ENCODE data around the gene ABCA2. TPM values are rescaled to one million over a fixed set of nuclear protein-coding genes. Genes with fewer than 3 reads are reported as not detected.

ABCA2 gene
- total RNA-seq, 2 donors from 2014 or later = 17.8 to 21.9 TPM

DNA sequence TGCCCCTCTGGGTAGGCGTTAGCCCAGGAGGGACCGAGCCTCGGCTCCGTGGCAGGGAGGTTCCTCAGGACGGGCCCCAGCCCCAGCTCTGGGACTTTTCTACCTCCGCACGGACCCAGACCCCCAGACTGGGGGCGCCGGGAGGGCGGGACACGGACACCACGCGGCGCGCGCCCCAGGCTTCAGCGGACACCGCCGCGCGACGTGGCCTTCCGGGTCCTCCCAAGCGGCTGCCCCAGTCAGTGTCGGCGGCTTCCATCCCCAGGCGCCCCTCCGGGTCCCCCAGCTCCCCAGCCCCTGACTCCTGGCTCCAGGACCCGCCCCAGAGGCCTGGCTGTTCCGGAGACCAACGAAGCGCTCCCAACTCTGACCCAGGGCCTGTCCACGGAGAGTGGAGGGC, 42.2 kb downstream of the ABCA2 start:
- H3K9me3 Mint-ChIP-seq = no peaks in the 10 kb centered on the region
- ATAC-seq (no peak), DNase-seq (ENCODE audit: low spot score in 2 of 2) (no peak)
- H3K36me3 Mint-ChIP-seq = peaks cover 0 to 6% of the 10 kb centered on the region in 2 donors
- H3K27ac Mint-ChIP-seq = no peak overlapping the region

DNA sequence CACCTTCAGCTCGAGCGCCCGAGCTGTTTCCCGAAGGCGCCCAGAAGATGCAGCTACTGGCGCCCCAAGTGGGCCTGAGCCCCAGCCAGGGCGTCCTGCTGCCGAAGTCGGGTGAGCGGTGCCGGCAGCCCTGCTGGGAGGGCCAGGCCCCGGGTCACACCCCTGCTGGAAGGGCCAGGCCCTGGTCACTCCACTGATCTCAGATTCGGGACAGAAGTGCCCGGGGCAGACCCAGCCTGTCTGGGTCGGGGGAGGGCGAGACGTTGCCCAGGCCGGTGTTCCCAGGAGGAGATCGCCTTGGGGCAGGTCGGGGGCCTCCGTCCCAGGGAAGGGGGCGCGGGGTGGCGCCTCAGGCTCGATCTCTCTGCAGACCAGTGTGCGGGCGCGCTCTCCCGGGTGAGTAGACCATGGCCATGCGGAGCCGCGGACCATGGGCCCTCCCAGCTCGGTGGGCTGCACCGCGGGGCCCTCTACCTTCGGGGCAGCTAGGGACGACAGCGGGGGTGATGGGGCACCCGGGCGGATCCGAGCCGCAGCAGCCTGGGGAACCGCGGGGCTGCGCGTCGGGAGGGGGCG, 42.9 kb downstream of the ABCA2 start:
- no peaks in the 10 kb centered on the region for H3K9me3 Mint-ChIP-seq
- H3K36me3 Mint-ChIP-seq = peaks cover 0 to 6% of the 10 kb centered on the region in 2 donors
- ATAC-seq (no peak), DNase-seq (ENCODE audit: low spot score in 2 of 2) (no peak)
- H3K27ac Mint-ChIP-seq = no peak overlapping the region

DNA sequence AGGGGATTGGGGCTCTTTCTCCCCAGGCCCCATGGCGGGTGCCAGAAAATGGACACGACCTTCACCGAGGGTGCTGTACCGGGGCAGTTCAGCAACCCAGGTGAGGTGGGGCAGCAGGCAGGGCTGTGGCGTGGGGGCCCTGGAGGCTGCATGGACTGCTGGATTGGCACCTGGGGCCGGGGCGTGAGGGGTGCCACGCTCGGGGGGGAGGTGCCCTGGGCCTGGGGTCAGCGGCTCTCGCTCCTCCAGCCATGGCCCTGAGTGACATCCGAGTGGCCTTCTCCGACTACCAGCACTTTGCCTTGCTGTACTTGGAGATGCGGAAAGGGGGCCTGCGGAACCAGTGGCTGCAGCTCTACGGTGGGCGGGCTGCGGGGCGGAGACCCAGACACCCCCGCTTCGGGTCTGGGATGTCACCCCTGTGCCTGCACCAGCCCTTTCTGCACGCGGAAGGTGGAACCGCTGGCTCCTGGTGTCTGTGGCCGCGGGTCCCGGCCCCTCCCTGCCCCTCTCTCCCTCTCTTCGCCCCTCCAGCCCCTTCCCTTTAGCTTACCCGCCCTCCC, 43.5 kb downstream of the ABCA2 start:
- no peaks in the 10 kb centered on the region for H3K9me3 Mint-ChIP-seq
- H3K36me3 Mint-ChIP-seq = peaks cover 0 to 6% of the 10 kb centered on the region in 2 donors
- no peak overlapping the region for H3K27ac Mint-ChIP-seq
- ATAC-seq (no peak), DNase-seq (ENCODE audit: low spot score in 2 of 2) (no peak)

DNA sequence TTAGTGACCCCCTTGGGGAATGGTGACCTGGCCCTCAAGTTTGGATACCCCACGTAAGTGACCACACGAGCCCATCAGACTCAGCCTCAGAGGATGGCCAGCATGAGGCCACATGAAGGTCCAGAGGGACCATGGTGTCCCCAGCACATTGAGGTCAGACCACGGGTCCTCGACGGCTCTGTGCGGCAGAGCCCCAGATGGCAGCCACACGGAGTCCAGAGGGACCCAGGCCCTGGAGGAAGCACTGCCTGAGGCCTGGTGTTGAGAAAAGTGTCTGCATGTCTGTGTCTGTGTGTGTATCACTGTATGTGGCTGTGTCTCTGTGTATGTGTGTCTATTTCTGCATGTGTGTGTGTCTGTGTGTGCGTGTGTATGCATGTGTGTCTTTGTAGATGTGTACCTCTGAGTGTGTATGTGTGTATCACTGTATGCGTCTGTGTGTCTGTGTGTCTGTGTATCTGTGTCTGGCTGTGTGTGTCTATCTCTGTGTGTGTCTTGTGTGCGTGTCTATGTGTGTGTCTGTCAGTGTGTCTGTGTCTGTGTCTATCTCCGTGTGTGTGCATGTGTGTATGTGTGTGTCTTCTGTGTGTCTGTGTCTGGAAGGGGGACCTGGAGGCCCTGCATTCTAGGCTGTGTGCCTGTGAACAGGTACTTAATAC, 44.3 kb downstream of the ABCA2 start:
- DNase-seq (ENCODE audit: low spot score in 2 of 2) (no peak), ATAC-seq (no peak)
- Mint-ChIP-seq H3K9me3 (no peaks in the 10 kb centered on the region), H3K36me3 (peaks cover 0 to 6% of the 10 kb centered on the region in 2 donors), H3K27ac (no peak overlapping the region)

DNA sequence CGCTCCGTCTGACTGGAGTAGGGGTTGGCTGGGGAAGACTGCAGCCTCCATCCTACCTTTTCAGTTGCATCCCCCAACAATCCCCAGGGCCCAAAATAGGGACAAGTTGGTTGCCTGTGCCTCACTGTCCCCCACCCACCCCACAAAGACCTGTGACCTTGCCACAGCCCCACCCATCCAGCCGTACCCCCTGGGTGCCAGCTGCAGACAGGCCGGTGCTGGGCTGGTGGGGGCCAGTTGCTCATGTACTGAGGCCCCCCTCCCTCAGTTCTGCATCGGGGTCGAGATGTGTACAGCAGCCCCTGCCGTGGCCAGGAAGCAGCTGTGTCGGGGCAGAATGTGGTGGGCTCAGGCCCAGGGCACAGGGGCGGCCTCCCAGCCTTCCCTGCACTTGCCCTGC, 44.9 kb downstream of the ABCA2 start:
- H3K9me3 Mint-ChIP-seq = no peaks in the 10 kb centered on the region
- no peak overlapping the region for H3K27ac Mint-ChIP-seq
- H3K36me3 Mint-ChIP-seq = peaks cover 0 to 6% of the 10 kb centered on the region in 2 donors
- ATAC-seq = no peak
- no peak for DNase-seq (ENCODE audit: low spot score in 2 of 2)

DNA sequence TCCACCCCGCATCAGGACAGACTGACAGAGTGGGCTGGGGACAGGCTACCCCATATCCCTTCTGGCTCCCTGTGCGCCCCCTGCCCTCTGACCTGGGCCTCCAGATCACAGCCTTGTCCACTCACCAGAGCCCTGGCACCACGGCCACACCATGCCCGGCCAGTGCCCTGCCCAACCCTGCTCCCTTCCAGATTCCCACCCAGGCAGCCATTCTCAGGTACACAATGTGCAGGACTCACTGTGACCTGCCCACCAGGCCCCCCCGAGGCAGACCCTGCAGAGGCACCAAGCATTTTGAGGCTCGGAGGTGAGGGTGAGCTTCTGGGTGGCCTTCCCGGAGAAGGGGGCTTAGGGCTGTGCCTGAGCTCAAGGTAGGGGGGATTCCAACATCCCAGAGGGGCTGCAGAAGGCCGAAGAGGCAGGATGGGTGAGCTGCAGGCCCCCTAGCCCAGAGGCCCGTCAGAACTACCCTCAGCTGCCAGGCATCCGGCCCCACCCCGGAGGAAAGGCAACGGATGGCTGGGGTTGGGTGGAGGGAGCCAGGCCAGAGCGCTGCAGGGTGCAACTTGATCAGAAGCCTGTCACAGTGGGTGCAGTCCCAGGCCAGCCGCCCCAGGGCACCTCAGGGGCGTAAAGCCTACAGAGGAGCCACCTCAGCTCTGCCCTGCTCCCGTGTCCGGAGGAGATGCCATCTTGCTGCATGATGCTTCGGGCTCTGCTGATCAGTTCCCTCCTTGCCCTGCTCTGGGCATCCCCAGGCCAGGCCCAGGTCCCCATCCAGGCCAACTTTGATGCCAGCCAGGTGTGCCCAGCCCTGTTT, 45.6 kb downstream of the ABCA2 start, which contains the start of gene LCNL1:
Gene LCNL1, plus strand, starts transcription at position 762 of the 820 bp plus-strand sequence. CDS start 594 bp downstream, outside the sequence.
- Mint-ChIP-seq H3K9me3 (no peaks in the 10 kb centered on the region), H3K27ac (no peak within 1 kb of the TSS), H3K36me3 (peaks cover 0 to 6% of the 10 kb centered on the region in 2 donors)
- DNase-seq (ENCODE audit: low spot score in 2 of 2) (no peak), ATAC-seq (no peak)

DNA sequence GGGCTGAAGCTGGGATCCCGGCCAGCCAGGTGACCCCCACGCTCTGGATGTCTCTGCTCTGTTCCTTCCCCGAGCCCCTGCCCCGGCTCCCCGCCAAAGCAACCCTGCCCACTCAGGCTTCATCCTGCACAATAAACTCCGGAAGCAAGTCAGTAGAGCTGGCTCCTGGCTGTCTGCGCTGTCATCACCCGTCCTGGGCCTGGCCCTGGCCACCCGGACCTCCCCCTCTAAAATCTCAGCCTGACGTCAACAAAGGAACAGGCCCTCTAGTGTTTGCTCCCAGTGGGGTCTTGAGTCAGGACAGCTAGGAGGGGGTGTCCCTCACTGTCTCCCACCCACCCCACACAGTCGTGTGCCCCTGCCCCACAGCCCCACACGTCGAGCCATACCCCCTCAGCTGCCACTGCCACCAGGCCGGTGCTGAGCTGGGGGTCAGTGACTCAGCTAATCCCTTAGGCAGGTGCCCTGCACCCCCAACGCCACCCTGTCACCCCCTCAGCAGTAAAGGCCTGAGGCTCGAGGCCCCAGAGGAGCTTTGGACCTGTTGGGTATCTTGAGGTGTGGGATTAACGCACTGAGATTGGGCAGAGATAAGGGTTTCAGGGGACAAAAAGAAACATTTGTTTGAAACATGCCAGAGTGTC, 46.3 kb downstream of the ABCA2 start:
- DNase-seq (ENCODE audit: low spot score in 2 of 2) (no peak), ATAC-seq (no peak)
- no peak overlapping the region for H3K27ac Mint-ChIP-seq
- no peaks in the 10 kb centered on the region for H3K9me3 Mint-ChIP-seq
- peaks cover 0 to 6% of the 10 kb centered on the region in 2 donors for H3K36me3 Mint-ChIP-seq

DNA sequence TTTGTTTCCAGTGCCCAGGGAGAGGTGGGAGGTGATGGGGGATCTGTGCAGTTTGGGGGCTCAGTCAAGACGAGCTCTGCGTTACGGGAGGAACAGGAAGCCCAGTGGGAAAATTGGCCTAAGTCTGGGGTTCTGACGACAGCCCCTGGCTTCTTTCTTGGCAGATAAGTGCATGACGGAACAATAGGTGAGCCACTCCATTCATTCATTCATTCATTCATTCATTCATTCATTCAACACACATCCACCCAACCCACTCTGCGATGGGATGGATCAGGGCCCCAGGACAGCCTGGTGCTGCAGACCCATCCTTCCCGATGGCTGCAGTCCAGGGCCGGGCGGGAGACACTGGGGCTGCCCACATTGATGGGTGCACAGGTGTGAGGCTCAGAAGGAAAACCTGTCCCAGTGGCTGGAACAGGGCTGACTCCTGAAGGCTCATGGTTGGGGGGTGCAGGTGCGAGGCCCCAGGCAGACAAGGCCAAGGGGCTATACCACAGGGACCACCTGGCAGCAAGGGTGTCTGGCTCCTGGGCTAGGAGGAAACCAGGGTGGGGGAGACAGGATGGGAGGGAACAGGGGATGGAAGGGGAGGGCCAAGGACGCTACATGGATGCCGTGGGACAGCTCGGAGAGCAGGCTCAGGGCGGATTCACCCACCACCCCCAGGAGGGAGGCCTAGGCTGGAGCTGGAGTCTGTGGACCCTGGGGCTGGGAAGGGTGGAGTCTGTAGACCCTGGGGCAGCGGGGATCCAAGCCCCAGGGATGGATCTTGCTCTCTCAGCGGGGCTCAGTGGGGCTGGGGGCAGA, 47.2 kb downstream of the ABCA2 start:
- H3K9me3 Mint-ChIP-seq = no peaks in the 10 kb centered on the region
- DNase-seq (ENCODE audit: low spot score in 2 of 2) = no peak
- H3K27ac Mint-ChIP-seq = no peak overlapping the region
- peaks cover 0 to 6% of the 10 kb centered on the region in 2 donors for H3K36me3 Mint-ChIP-seq
- ATAC-seq = no peak

DNA sequence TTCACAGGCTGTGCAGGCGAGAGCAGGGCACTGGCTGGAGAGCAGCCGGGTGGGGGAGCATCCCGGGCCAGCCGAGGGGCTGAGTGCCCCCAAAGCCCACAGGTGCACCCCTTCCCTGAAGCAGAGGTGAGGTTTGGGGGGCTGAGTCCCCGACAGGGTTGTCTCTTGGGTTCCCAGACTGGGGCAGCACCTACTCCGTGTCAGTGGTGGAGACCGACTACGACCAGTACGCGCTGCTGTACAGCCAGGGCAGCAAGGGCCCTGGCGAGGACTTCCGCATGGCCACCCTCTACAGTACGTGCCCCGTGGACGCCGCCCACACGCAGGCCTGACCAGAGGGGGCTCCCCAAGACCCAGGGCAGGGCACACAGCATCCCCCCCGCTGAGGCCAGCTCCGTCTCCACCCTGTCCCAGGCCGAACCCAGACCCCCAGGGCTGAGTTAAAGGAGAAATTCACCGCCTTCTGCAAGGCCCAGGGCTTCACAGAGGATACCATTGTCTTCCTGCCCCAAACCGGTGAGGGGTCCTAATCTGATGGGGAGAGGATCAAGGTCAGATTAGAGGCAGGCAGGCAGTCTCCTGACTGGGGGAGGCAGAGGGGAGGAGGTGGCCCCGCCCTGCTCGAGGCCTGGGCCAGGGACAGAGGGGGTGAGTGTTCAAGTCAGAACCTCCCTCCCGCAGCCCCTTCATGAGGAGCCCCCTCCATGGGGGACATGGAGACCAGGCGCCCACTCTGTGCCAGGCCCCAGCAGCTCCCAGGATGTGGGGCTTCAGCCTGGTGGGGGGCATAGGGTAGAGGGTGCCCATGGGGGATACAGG, 48.1 kb downstream of the ABCA2 start:
- ATAC-seq (no peak), DNase-seq (ENCODE audit: low spot score in 2 of 2) (no peak)
- Mint-ChIP-seq H3K27ac (no peak overlapping the region), H3K9me3 (no peaks in the 10 kb centered on the region), H3K36me3 (peaks cover 0 to 6% of the 10 kb centered on the region in 2 donors)

DNA sequence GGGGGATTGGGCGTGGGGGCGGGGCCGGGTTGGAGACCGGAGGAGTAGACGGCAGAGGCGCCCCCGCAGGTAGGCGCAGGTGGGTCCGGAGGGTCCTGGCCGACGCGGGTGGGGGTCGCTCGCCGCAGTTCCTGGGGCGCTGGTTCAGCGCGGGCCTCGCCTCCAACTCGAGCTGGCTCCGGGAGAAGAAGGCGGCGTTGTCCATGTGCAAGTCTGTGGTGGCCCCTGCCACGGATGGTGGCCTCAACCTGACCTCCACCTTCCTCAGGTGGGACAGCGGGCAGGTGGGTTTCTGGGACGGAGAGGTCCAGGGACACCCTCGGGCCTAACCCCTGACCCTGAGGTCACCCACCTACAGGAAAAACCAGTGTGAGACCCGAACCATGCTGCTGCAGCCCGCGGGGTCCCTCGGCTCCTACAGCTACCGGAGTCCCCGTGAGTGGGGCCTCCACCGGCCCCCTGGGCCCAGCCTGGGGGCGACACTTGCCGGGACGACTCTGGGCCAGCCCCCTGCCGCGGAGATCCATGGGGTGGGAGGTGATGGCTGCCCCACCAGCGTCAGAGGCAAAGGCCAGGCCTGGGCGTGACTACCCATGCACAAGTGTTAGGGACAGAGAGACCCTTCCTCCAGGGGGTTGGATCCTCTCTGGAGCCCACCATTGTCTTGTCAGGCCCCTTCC, 49.0 kb downstream of the ABCA2 start:
- peaks cover 0 to 4% of the 10 kb centered on the region in 2 donors for H3K36me3 Mint-ChIP-seq
- no peaks in the 10 kb centered on the region for H3K9me3 Mint-ChIP-seq
- H3K27ac Mint-ChIP-seq = no peak overlapping the region
- ATAC-seq (peak in 1 of 2 donors; percentile 7), DNase-seq (ENCODE audit: low spot score in 2 of 2) (no peak)

DNA sequence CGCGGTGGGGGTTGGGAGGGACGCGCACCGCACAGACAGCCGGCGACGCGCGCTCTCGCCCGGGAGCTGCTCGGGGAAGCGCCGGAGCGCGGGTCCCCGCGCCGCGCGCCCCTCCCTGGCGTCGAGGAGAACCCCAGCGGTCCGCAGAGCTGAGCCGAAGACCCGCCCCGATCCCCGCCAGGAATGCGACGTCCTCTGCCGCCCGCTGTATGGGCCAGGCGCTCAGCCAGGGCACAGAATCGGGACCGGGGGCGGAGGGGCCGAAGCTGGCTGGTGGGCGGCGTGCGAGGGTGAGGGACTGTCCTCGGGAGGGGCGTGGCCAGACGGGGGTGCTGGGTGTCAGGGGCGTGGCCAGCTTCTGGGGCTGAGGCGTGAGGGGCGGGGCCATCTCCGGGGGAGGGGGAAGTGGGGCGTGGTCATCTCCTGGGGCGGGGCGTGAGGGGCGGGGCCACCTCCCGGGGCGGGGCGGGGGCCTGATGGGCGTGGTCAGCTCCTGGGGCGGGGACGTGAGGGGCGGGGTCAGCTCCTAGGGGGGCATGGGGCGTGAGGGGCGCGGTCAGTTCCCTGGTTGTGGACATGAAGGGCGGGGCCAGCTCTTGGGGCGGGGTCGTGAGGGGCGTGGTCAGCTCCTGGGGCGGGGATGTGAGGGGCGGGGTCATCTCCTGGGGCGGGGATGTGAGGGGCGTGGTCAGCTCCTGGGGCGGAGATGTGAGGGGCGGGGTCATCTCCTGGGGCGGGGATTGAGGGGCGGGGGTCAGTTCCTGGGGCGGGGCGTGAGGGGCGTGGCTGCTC, 49.8 kb downstream of the ABCA2 start:
- peak; percentile 9 to 54 for ATAC-seq
- Mint-ChIP-seq H3K9me3 (no peaks in the 10 kb centered on the region), H3K36me3 (no peaks in the 10 kb centered on the region), H3K27ac (no peak overlapping the region)
- peak in 1 of 2 donors; percentile 67 for DNase-seq (ENCODE audit: low spot score in 2 of 2)

DNA sequence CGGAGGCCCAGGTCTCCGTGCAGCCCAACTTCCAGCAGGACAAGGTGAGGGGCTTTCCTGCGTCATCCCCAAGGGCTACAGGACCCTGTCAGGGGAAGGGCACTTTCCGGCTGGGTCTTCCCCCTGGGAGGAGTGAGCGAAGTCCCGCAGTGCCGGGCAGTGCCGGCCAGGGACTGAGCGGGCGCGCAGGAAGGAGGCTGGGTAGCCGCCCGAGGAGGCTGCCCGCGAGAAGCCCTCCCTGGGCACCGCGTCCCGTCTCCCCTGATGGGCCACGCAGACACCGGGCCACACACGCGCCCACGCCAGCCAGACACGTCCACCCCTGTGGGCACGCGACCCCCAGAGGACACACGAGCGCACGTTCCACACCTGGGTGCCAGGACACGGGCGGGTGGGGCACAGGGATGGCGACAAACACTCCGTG, 50.4 kb downstream of the ABCA2 start:
- no peaks in the 10 kb centered on the region for H3K9me3 Mint-ChIP-seq
- DNase-seq (ENCODE audit: low spot score in 2 of 2) = no peak
- no peak overlapping the region for H3K27ac Mint-ChIP-seq
- H3K36me3 Mint-ChIP-seq = no peaks in the 10 kb centered on the region
- ATAC-seq = no peak

DNA sequence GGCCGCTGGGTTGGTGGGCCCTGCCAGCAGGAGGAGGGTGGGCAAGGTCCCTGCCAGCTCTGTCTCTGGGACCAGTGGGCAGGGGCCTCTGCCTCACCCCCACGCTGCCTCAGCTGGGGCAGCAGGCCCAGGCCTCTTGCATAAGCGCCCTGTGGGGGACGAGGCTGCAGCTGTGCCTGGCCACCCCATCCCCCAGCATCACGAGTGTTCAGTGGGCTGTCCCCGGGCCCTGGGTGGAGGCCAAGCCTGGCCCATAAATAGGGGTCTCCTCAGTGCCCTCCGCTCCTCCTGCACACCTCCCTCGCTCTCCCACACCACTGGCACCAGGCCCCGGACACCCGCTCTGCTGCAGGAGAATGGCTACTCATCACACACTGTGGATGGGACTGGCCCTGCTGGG, 50.8 kb downstream of the ABCA2 start, which contains the start of gene PTGDS:
Gene PTGDS, plus strand, starts transcription at position 282 of the 400 bp plus-strand sequence. Its CDS starts 75 bp downstream, at position 357.
- DNase-seq (ENCODE audit: low spot score in 2 of 2) (no peak), ATAC-seq (no peak)
- Mint-ChIP-seq H3K27ac (no peak within 1 kb of the TSS), H3K9me3 (no peaks in the 10 kb centered on the region), H3K36me3 (no peaks in the 10 kb centered on the region)

DNA sequence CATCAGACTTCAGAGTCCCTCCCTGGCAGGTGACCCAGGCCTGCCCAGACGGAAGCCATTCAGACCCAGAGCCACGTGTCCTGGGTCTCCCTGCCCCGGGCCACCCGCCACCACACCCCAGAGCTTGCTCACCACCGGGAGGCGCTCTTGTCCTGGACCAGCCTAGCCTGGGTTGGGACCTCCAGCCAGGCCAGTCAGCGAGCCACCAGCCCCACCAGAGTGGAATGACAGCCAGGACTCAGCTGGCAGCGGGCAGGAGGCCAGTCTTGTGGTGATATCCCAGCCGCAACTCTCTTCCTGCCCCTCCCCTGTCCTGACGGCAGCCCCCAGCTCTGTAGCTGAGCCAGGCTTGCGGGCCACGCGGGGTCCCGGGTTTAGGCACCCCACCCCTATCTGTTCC, 52.4 kb downstream of the ABCA2 start:
- Mint-ChIP-seq H3K27ac (no peak overlapping the region), H3K36me3 (no peaks in the 10 kb centered on the region), H3K9me3 (no peaks in the 10 kb centered on the region)
- ATAC-seq (peak in 1 of 2 donors; percentile 12), DNase-seq (ENCODE audit: low spot score in 2 of 2) (peak in 1 of 2 donors; percentile 50)
